CD4-positive, alpha-beta T cell treated with Interleukin-4 for 1 hour (primary cell): Measurements from ENCODE around the gene TBXA2R.
"Not testable (repeated sequence)": the region's sequence is repeated elsewhere in the genome, so short reads cannot be mapped to it uniquely, and the experiment has no call there.

Experiments used
- DNase-seq, 2 donors: peaks; one replicate each; pipeline ENCODE4 v3.0.0-alpha.2; 2020 to 2022

The TBXA2R gene

GRCh38 chr19:3606690-3607289 is at the start of gene TBXA2R:
TSS of gene TBXA2R (minus strand) at chr19:3606875. CDS start at chr19:3600634, 6,241 bp downstream.
- peak; percentile 45 to 63 for DNase-seq

- no peak for DNase-seq
These were observed 49.5 kb upstream of the TBXA2R start for GRCh38 chr19:3656073-3656746.

GRCh38 chr19:3655402-3656072 is 48.9 kb upstream of the TBXA2R start:
- DNase-seq = no peak

- peak in 1 of 2 donors; percentile 5 for DNase-seq
These were observed 47.3 kb upstream of the TBXA2R start for GRCh38 chr19:3653865-3654513.

GRCh38 chr19:3653081-3653795 is 46.6 kb upstream of the TBXA2R start:
- no peak for DNase-seq

GRCh38 chr19:3652422-3652821 is 45.7 kb upstream of the TBXA2R start:
- no peak for DNase-seq

GRCh38 chr19:3651684-3652083 is 45.0 kb upstream of the TBXA2R start:
- no peak for DNase-seq

- DNase-seq = no peak
These were observed 43.2 kb upstream of the TBXA2R start for GRCh38 chr19:3649888-3650287.

- no peak for DNase-seq
These were observed 41.6 kb upstream of the TBXA2R start for GRCh38 chr19:3648037-3648905.

GRCh38 chr19:3647102-3647501 is 40.4 kb upstream of the TBXA2R start:
- not testable (repeated sequence) for DNase-seq

- DNase-seq = no peak
These were observed 39.8 kb upstream of the TBXA2R start for GRCh38 chr19:3646336-3647092.

- no peak for DNase-seq
These were observed 39.1 kb upstream of the TBXA2R start for GRCh38 chr19:3645726-3646125.

- DNase-seq = no peak
These were observed 38.4 kb upstream of the TBXA2R start for GRCh38 chr19:3645067-3645396.

- DNase-seq = no peak
These were observed 37.8 kb upstream of the TBXA2R start for GRCh38 chr19:3644351-3645066.

- DNase-seq = no peak
These were observed 37.1 kb upstream of the TBXA2R start for GRCh38 chr19:3643674-3644313.

- peak in 1 of 2 donors; percentile 8 for DNase-seq
These were observed 36.5 kb upstream of the TBXA2R start for GRCh38 chr19:3642987-3643673.

- no peak for DNase-seq
These were observed 35.6 kb upstream of the TBXA2R start for GRCh38 chr19:3642296-3642695.

- no peak for DNase-seq
These were observed 35.0 kb upstream of the TBXA2R start for GRCh38 chr19:3641515-3642269.

GRCh38 chr19:3639479-3639878 is 32.8 kb upstream of the TBXA2R start:
- no peak for DNase-seq
